Calu3 (cell line): ENCODE data around the gene ITGAV. TPM values are rescaled to one million over a fixed set of nuclear protein-coding genes. Genes with fewer than 3 reads are reported as not detected.
A peak's percentile ranks its signal among the peaks of the same experiment; 100 is the strongest.

Experiments
- BruUV-seq: library from RNA; stranded (reverse); fragments of 400-500 nt; replicated peaks from 2 replicates; lab custom pipeline; 2021; lab: Mats Ljungman, UMichigan
- CTCF ChIA-PET: fragments of 300-600 bp; sonication (Branson Sonifier 250); formaldehyde crosslinking; loops from one replicate; lab custom pipeline; 2022; ENCODE audit warnings: antibody characterized with exemption; lab: Charles Lee
- DNase-seq: peaks from one replicate; pipeline ENCODE4 v3.0.0; 2022
- H3K27ac Mint-ChIP-seq: one replicate; pipeline ENCODE4 v1.8.0; 2022; ENCODE audit warnings: mixed read lengths; ENCODE audit not compliant: unreplicated experiment
- H3K27me3 Mint-ChIP-seq: one replicate; pipeline ENCODE4 v1.8.0; 2022; ENCODE audit warnings: mixed read lengths; ENCODE audit not compliant: unreplicated experiment
- H3K36me3 Mint-ChIP-seq: one replicate; pipeline ENCODE4 v1.8.0; 2022; ENCODE audit warnings: mild to moderate bottlenecking, moderate library complexity, mixed read lengths; ENCODE audit not compliant: insufficient read depth, unreplicated experiment
- H3K4me1 Mint-ChIP-seq: one replicate; pipeline ENCODE4 v1.8.0; 2022; ENCODE audit warnings: mild to moderate bottlenecking, low read depth, mixed read lengths; ENCODE audit not compliant: unreplicated experiment
- H3K4me3 Mint-ChIP-seq: one replicate; pipeline ENCODE4 v1.8.0; 2022; ENCODE audit warnings: mild to moderate bottlenecking, low read depth, moderate library complexity, mixed read lengths; ENCODE audit not compliant: unreplicated experiment
- H3K9me3 Mint-ChIP-seq: one replicate; pipeline ENCODE4 v1.8.0; 2022; ENCODE audit warnings: low read depth, mixed read lengths; ENCODE audit not compliant: unreplicated experiment
- CTCF ChIP-seq: fragments of 200-600 bp; IDR thresholded peaks from one replicate; pipeline ENCODE4 v1.8.0; 2022; ENCODE audit warnings: antibody characterized with exemption; ENCODE audit not compliant: unreplicated experiment
- intact Hi-C: fragments of 100-400 bp; cut with micrococcal nuclease; formaldehyde crosslinking; loops from one replicate; pipeline ENCODE4 v1.10.0; 2022; ENCODE audit not compliant: unreplicated experiment
- total RNA-seq: library from RNA; stranded (reverse); gene quantifications from 2 replicates; pipeline ENCODE4 v1.2.3, GENCODE V29; 2022

Gene ITGAV
- total RNA-seq, 1 experiment from 2014 or later: 146 TPM

- DNase-seq: no peak
- Mint-ChIP-seq H3K27me3 (no peaks in the 10 kb centered on the region), H3K36me3 (peaks cover 4% of the 10 kb centered on the region), H3K4me3 (no peak overlapping the region), H3K9me3 (no peaks in the 10 kb centered on the region), H3K27ac (no peak overlapping the region), H3K4me1 (peaks cover 13% of the 10 kb centered on the region)
- no peak for TF ChIP-seq CTCF
- CTCF ChIA-PET: no interaction called here
- BruUV-seq: no TSS peak
- intact Hi-C loops: loop anchor here (2.0 kb wide), 2 partner anchors 13 to 23 kb away; no protein-coding TSS in a partner anchor
Measured at GRCh38 chr2:186612026-186612425, 22.2 kb downstream of the ITGAV start.

DNA sequence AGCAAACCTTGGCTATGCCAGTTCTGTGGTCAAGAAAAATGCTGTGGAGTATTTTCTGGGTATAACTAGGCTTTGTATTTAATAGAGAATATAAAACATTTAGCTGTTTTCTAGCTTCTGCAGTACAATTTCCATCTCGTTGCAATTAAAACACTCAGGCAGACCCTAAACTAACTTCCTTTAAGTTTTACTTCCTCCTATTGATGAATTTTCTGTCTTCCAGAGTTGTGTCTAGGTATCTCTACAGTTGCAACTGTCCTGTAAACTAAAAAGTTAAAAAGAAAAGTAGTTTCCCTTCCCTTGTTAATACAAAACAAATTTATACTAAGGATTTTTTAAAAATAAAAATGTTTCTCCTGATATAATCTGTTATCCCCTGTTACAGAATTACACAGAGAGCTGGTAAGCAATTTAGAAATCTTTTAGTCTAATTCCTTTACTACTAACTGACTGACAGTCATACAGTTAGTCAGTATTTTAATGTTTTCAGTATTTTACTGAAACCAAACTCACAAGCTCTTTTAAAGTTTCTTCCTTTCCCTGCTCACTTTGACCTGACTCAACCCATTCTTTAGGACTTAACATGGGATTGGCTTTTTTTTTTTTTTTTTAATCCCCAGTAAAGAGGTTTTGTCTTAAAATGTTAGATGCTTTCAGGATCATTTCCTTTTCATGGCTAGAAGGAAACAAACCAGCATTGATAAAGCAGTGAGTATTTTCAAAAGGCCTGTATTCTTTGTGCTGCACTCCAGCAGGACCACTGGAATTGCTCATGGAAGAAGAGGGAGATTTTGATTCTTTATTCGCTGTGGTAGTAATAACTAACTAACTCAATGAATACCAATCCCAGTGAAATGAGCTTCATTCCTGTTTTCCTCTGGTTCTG, 22.9 kb downstream of the ITGAV start:
- BruUV-seq: no TSS peak
- DNase-seq: no peak
- peaks cover 4% of the 10 kb centered on the region for H3K36me3 Mint-ChIP-seq
- no peaks in the 10 kb centered on the region for H3K27me3 Mint-ChIP-seq
- no peaks in the 10 kb centered on the region for H3K9me3 Mint-ChIP-seq
- peaks cover 13% of the 10 kb centered on the region for H3K4me1 Mint-ChIP-seq
- peak overlapping the region; percentile 31 for H3K27ac Mint-ChIP-seq
- CTCF ChIA-PET: interaction anchor here (0.8 kb wide), 1 partner anchor 28 kb away, joined by 3 read pairs; no protein-coding TSS in a partner anchor
- no peak overlapping the region for H3K4me3 Mint-ChIP-seq
- intact Hi-C loops: loop anchor here (2.0 kb wide), 2 partner anchors 14 to 22 kb away; no protein-coding TSS in a partner anchor
- TF ChIP-seq CTCF: no peak

- no TSS peak for BruUV-seq
- CTCF ChIA-PET: no interaction called here
- Mint-ChIP-seq H3K4me1 (peaks cover 13% of the 10 kb centered on the region), H3K27ac (no peak overlapping the region), H3K27me3 (no peaks in the 10 kb centered on the region), H3K36me3 (peaks cover 4% of the 10 kb centered on the region), H3K9me3 (no peaks in the 10 kb centered on the region), H3K4me3 (no peak overlapping the region)
- intact Hi-C loops: no loop called here
- TF ChIP-seq CTCF: no peak
- no peak for DNase-seq
Measured at GRCh38 chr2:186614373-186614772, 24.5 kb downstream of the ITGAV start.

GRCh38 chr2:186617148-186617547, 27.3 kb downstream of the ITGAV start:
- CTCF ChIA-PET: no interaction called here
- TF ChIP-seq CTCF: no peak
- Mint-ChIP-seq H3K27ac (no peak overlapping the region), H3K27me3 (no peaks in the 10 kb centered on the region), H3K36me3 (peaks cover 4% of the 10 kb centered on the region), H3K4me1 (peaks cover 5% of the 10 kb centered on the region), H3K9me3 (no peaks in the 10 kb centered on the region), H3K4me3 (no peak overlapping the region)
- BruUV-seq: no TSS peak
- intact Hi-C loops: no loop called here
- no peak for DNase-seq
